ENCODE data around the gene CSH2.

Gene CSH2

GRCh38 chr17:63832455-63832854, 41.0 kb downstream of the CSH2 start:
- DNase-seq = no peak

DNA sequence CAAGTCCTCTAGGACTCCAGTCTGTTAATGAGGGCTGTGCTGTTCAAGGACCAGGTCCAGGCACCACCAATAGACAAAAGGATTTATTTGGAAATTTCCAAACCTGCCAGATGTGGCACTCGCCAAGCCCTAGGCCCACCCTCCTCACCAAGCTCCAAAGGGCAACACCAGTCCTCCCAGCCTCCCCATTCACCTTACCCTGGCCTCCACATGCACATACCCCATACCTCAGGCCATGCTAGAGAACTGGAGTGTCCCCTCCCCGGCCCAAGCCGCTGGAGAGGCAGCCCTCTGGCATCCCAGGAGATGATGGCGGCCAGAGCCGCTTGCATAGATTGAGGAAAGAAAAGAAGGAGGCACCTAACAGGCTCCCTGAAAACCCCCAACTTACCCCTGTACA, 41.5 kb downstream of the CSH2 start:
- no peak for DNase-seq

DNA sequence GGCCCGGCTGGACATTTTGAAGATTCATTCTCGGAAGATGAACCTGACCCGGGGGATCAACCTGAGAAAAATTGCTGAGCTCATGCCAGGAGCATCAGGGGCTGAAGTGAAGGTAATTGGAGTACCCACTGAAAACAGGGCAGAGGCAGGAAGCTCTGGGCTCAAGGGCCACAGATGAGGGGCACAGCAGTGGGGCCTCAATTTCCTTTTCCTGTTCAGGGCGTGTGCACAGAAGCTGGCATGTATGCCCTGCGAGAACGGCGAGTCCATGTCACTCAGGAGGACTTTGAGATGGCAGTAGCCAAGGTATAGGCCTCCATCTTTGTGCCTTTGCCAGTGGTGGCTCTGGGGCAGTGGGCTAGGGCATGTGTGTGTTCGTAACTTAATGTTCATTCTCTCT, 42.0 kb downstream of the CSH2 start:
- DNase-seq = no peak

DNA sequence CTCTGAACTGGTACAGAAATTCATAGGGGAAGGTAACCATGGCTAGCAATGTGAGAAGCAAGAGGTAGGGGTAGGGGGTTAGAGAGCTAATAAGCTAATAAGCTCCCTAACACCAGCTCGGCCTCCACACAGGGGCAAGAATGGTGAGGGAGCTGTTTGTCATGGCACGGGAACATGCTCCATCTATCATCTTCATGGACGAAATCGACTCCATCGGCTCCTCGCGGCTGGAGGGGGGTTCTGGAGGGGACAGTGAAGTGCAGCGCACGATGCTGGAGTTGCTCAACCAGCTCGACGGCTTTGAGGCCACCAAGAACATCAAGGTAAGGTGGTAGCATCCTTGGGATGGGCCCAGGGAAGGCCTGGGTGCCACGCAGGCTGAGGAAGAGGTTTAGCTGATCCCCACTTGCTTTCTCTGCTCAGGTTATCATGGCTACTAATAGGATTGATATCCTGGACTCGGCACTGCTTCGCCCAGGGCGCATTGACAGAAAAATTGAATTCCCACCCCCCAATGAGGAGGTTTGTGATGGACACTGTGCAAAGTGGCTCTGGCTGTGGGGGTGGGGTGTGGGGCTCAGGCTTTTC, 42.5 kb downstream of the CSH2 start:
- DNase-seq = no peak

DNA sequence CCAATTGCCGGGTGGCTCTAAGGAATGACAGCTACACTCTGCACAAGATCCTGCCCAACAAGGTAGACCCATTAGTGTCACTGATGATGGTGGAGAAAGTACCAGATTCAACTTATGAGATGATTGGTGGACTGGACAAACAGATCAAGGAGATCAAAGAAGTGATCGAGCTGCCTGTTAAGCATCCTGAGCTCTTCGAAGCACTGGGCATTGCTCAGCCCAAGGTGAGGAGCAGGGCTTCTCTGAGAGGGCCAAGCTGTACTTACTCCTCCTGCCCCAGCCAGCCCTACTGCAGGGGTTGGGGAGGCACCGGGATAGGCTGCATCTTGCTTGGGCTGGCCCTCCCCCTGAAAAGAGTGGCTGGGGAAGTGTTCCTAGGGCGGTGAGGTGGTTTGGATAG, 43.2 kb downstream of the CSH2 start:
- no peak for DNase-seq

DNA sequence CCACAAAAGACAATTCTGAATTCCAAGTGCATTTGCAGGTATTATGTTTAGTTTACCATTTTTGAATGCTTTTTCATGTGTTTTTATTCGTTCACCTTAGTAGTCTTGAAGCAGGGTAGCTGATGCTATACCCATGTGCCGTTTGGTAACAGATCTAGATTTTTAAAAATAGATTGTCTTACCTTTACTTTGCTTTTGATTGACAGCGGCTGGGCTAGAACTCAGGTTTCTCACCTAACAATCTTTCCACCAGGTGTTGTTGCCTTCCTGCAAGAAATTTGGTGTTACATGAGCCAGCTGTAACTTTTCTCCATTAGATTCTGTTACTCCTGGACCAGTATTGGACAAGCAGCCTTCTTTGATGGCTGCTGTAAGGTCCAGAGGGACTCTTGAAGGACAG, 44.5 kb downstream of the CSH2 start:
- DNase-seq = no peak

DNA sequence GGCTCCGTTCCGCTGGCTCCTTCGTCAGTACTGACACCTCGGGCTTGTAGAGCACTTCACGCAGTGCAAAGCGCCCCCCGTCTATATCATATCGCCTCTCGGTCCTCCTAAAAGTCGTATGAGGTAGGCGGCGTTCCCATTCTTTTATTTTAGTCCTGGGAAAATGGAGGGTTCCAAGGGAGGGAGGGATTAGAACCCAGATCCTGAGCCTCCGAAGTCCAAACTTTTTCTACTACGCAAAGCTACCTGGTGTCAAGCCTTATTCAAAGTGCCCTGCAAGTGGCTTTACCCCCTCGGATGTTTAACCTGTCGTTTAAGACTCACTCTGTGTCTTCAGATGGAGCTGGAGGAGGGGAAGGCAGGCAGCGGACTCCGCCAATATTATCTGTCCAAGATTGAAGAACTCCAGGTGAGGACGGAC, 45.7 kb downstream of the CSH2 start:
- DNase-seq = no peak

DNA sequence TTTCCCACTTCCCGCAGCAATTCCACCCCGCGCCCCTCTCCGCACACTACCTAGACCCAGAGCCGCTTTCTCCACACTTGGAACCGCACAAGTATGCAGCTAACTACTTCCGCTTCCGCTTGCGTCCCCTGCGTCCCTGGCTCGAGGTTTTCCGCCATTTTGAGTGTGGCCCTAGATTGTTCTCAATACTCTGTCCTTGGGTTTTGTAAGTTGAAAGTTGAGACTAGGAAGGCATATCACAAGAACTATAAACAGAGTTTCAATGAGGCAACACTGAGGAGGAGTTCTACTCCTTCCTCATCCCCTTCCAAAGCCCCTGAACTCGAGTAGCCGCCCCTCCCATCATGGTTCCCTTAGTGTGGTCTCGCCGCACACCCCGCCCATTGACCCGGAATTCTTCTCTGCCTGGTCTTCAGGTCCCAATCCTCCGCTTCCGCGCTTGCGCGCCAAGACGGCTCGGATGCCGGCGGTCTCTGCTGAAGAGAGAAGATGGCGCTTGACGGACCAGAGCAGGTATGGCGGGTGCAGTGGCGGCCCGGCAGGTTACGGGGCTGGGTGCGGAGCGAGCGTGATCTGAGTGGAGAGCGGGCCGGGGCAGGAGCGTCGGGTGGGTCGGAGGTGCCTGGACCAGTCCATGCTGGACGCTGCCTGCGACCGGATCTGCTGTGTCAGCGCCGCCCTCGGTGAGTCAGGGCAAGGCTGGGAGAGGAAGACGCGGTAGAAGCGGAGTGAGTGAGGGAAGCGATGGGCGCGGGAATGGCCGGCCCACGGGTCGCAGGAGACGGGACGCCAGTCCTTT, 46.3 kb downstream of the CSH2 start, which contains the start of the genes FTSJ3 and PSMC5:
FTSJ3 (minus strand) TSS at position 662 of the 799 bp plus-strand sequence. CDS start 761 bp downstream, outside the sequence.
PSMC5 (plus strand) TSS at position 430 of the 799 bp plus-strand sequence; CDS start at position 490, 60 bp downstream.
- peak; percentile 95 for DNase-seq

- no peak for DNase-seq
These were observed 46.9 kb downstream of the CSH2 start for GRCh38 chr17:63826468-63827001.

GRCh38 chr17:63824362-63824761, 49.1 kb downstream of the CSH2 start:
- no peak for DNase-seq

DNA sequence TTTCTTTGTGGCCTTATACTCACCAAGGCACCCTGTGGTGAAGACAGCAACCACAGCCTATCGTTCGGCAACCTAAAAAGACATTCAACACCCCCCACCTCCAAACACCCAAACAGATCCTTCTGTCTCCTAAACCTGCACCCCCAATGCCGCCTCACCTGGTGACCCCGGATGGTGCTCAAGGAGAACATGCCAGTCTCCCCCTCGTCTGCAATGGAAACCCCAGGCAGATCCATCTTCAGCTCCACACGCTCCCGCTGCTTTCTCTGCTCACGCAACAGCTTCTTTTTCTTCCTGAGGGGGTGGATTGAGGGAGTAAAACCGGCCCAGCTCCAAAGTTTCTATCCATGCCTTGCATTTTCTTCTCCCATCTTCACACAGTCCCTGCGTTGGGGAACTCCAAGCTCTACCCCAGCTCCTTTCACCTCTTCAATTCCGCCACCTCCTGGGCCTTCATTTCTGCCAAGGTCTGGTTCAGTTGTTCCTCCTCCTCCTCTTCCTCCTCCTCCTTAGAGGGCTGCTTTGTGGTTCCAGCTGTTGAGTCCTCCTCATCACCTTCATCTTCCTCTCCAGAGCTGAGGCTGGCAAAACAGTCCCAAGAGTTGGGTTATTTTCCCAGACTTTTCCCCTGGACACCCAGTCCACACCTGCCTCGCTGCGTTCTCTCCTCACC, 49.7 kb downstream of the CSH2 start:
- DNase-seq = no peak

DNA sequence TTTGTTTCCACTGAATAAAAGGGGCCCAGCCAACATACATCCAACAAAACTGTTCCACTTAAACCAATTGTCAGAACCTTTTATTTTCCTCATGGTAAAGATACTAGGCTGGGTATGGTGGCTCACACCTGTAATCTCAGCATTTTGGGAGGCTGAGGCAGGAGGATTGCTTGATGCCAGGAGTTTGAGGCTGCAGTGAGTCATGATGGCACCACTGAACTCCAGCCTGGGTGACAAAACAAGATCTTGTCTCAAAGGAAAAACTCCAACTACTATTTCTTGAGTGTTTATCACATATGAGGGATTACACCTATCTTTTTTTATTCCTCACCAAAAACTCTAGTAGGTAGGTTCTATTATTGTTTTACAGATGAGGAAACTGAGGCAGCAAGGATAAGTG, 50.9 kb downstream of the CSH2 start:
- DNase-seq = no peak
